ENCODE measurements around the gene PADI6. TPM values are rescaled to one million over a fixed set of nuclear protein-coding genes. Genes with fewer than 3 reads are reported as not detected.

Gene PADI6
- total and polyA plus RNA-seq, 5 experiments from 2014 or later, result not detected

DNA sequence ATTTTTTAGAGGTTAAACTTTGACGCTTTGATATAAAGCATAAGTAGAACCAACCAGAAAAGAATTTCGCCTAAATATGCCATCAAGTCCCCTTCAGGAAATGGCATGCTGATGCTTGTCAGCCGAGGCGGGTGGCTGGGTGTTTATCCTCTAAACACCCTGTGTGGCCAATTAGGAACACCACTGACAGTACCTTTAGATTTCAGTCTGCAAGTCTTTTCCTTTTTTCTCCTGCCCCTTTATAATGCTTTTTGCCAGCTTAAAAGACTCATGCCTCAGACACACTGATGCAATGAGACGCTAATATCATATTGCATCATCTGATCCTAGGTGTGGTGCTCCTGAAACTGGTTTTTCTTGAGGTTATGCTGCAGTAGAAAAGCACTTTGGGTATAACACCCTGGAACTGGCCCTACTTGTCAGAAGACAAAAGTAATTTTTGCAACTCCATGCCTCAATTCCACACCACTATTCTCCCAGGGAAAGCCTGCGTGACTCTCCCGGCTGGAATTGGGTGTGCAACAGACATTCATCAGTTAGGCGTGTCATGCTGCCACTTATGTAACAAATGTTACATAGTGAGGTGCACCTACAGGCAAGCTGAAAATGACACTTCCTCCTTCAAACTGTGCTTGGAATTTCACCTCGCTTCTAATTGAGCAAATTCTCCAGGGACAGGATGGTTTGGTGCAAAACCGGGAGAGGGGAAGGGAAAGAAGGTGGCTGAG lies 69.4 kb downstream of the PADI6 start:
- H3K27me3 Mint-ChIP-seq, result peaks cover 0 to 5% (median 0%) of the 10 kb centered on the region in 5 donors
- DNase-seq, result no peak
- peak overlapping the region in 2 of 10 donors; percentile 22 to 60 for H3K27ac Mint-ChIP-seq

DNA sequence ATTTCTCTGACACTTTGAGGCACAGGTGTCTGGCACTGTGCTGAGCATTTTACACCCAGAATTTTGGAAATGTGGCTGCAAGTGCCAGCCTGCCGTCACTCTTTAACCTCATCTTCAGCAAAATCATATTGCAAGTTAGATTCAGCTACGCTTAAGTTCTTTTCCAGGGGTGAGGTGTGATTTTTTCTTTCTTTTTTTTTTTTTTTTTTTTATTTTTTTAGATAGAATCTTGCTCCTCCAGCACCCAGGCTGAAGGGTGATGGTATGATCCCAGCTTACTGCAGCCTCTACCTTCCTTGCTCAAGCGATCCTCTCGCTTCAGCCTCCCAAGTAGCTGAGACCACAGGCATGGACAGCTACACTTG lies 70.0 kb downstream of the PADI6 start:
- no peak overlapping the region for H3K4me3 Mint-ChIP-seq
- no peak for ATAC-seq

More for the DNA sequence above, 69.4 kb downstream of the PADI6 start:
- no peak for ATAC-seq
- POLR2A ChIA-PET, result no interaction called here
- Mint-ChIP-seq H3K36me3 (no peaks in the 10 kb centered on the region), H3K4me3 (peak overlapping the region in 4 of 10 donors; percentile 19 to 59 (median 40)), H3K9me3 (no peaks in the 10 kb centered on the region), H3K4me1 (peaks cover 6 to 28% (median 23%) of the 10 kb centered on the region in 4 donors)

DNA sequence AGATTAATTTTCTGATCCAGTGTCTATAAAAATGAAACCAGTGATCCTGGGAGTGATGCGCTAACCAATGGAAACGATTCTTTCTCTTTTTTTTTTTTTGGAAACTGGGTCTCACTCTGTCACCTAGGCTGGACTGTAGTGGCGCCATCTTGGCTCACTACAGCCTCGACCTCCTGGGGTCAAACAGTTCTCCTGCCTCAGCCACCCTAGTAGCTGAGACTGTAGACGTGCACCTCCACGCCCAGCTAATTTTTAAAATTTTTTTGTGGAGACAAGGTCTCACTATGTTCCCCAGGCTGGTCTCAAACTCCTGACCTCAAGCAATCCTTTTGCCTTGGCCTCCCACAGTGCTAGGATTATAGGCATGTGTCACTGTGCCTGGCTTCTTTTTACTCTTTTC lies 70.8 kb downstream of the PADI6 start:
- Mint-ChIP-seq H3K4me1 (peaks cover 6 to 18% (median 15%) of the 10 kb centered on the region in 4 donors), H3K27me3 (peaks cover 0 to 5% (median 0%) of the 10 kb centered on the region in 5 donors), H3K4me3 (no peak overlapping the region), H3K36me3 (no peaks in the 10 kb centered on the region), H3K9me3 (no peaks in the 10 kb centered on the region), H3K27ac (peak overlapping the region in 1 of 10 donors; percentile 24)
- ATAC-seq (no peak), DNase-seq (no peak)
- POLR2A ChIA-PET, result no interaction called here

More for the DNA sequence above, 70.0 kb downstream of the PADI6 start:
- POLR2A ChIA-PET, result no interaction called here
- Mint-ChIP-seq H3K27ac (no peak overlapping the region), H3K9me3 (no peaks in the 10 kb centered on the region), H3K4me1 (peaks cover 6 to 22% (median 17%) of the 10 kb centered on the region in 4 donors), H3K27me3 (peaks cover 0 to 5% (median 0%) of the 10 kb centered on the region in 5 donors), H3K36me3 (no peaks in the 10 kb centered on the region)
- DNase-seq, result no peak

DNA sequence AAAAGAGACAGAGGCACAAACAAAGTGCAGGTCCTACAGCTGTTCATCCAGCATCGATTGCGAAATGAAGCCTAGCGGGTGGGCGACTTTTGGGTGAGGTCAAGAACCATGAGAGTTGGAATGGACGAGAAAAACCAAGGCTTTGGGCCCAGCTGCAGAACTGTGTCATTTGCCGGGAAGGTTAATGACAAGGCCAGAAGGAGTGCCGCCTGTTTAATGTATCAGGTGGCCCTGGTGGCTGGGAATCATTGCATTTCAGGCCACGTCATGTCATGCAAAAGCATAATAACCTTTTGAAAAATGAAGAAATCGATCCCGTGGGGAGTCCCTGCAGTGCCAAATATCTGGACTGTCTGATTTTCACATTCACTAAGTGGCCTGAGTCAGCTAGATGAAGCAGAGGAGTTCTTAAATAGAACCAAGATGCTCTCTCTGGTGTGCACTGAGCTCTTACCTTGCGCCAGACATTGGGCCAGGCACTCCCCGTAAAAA lies 75.6 kb downstream of the PADI6 start:
- Mint-ChIP-seq H3K27ac (no peak overlapping the region), H3K4me1 (no peaks in the 10 kb centered on the region), H3K9me3 (no peaks in the 10 kb centered on the region), H3K27me3 (peaks cover 0 to 5% (median 0%) of the 10 kb centered on the region in 5 donors), H3K4me3 (no peak overlapping the region), H3K36me3 (no peaks in the 10 kb centered on the region)
- ATAC-seq, result no peak
- no peak for DNase-seq
- POLR2A ChIA-PET, result no interaction called here

Other genes with a start within 250 kb of the PADI6 start
- not detected for gene PADI1, start 167.1 kb upstream of the PADI6 start, total RNA-seq
- gene PADI1, start 167.1 kb upstream of the PADI6 start, polyA plus RNA-seq, result not detected
- gene PADI3, start 123.1 kb upstream of the PADI6 start, total RNA-seq, result not detected
- not detected for gene PADI3, start 123.1 kb upstream of the PADI6 start, polyA plus RNA-seq
- gene PADI4, start 64.0 kb upstream of the PADI6 start, total RNA-seq, result 1 to 10 TPM; 3.9 to 4.3 TPM
- 10 to 100 TPM; 10.7 to 12.8 (median 11.8) TPM for gene PADI4, start 64.0 kb upstream of the PADI6 start, polyA plus RNA-seq
- 10 to 100 TPM; 60.9 to 61.9 TPM for gene RCC2, start 67.5 kb downstream of the PADI6 start, total RNA-seq
- 10 to 100 TPM; 20.8 to 37.5 (median 26.0) TPM for gene RCC2, start 67.5 kb downstream of the PADI6 start, polyA plus RNA-seq
- under 1 TPM; 0.27 to 0.34 TPM for gene ARHGEF10L, start 167.5 kb downstream of the PADI6 start, total RNA-seq
- gene ARHGEF10L, start 167.5 kb downstream of the PADI6 start, polyA plus RNA-seq, result not detected

All from naive thymus-derived CD8-positive, alpha-beta T cell (primary cell).